Amniotic stem cell (primary cell): Measurements from ENCODE around the gene PTBP1.
"Not testable (repeated sequence)": the region's sequence is repeated elsewhere in the genome, so short reads cannot be mapped to it uniquely, and the experiment has no call there.

ENCODE experiments used
- DNase-seq: peaks from one replicate; lab custom pipeline; 2025; lab: John Stamatoyannopoulos, UW

PTBP1 gene

GRCh38 chr19:829129-829758 lies 32.0 kb downstream of the PTBP1 start:
- no peak for DNase-seq

DNA sequence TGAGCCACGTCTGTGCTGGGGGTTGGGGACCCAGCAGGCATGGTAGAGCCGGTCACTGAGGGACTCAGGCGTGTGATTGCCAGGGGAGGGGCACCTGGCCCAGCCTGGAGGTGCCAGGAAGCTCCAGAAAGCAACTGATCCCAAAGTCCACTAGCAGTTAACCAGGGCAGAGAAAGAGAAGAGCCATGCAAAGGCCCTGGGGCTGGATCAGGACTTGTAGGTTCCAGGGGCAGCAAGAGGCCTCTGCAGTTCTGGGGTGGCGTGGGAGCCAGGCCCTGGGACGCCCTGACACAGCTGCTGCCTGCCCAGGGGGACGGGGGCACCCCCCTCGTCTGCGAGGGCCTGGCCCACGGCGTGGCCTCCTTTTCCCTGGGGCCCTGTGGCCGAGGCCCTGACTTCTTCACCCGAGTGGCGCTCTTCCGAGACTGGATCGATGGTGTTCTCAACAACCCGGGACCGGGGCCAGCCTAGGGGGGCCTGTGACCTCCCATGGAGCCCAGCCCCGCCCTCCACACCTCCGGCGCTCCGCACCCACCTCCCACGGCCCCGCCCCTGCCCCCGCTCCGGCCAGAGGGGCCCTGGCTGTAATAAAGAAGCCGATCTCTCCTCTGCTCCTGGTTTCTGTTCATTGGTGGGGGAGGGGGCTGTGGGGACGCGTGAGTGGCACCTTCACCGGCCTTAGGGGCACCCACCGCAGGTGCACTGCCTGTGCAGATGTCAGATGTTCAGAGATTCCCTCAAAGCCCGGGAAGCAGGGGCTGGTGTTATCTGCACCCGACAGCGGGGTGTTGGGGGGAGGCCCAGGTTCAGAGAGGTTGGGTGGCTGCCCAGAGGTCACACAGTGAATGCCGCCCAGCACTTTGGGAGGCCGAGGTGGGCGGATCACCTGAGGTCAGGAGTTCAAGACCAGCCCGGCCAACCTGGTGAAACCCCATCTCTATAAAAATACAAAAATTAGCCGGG lies 34.4 kb downstream of the PTBP1 start:
- DNase-seq = no peak

- DNase-seq = no peak
Observed at GRCh38 chr19:834216-834615, 37.0 kb downstream of the PTBP1 start.

DNA sequence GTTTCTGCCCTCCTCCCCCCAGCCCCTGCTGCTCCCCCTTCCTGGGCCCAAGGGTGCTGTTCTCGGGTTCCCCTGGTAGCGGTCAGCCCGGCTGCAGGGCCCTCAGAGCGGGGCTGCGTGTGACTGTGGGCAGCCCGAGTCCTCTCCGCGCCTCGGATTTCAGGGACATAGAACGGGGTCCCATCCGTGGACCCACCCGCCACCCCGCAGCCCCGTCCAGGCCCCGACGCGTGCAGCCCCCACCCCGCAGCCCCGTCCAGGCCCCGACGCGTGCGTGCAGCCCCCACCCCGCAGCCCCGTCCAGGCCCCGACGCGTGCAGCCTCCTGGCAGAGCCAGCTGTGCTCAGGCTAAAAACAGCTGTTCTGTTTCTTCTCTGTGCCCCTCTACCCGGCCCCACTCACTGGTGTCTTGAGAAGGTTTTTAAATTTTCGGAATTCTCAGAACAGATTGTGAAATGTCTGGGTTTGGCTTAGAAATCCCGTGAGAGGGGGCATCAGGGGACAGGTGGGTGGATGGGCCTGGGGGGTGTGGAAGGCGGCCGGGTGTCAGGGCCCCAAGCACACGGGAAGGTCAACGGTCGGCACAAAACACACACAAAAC lies 38.1 kb downstream of the PTBP1 start:
- no peak for DNase-seq

- no peak for DNase-seq
Observed at GRCh38 chr19:840519-841206, 43.4 kb downstream of the PTBP1 start, which contains the start of gene PRTN3. PRTN3 (plus strand) TSS chr19:840999; CDS start chr19:841009, 10 bp downstream.

GRCh38 chr19:842802-843179 lies 45.5 kb downstream of the PTBP1 start:
- not testable (repeated sequence) for DNase-seq

DNA sequence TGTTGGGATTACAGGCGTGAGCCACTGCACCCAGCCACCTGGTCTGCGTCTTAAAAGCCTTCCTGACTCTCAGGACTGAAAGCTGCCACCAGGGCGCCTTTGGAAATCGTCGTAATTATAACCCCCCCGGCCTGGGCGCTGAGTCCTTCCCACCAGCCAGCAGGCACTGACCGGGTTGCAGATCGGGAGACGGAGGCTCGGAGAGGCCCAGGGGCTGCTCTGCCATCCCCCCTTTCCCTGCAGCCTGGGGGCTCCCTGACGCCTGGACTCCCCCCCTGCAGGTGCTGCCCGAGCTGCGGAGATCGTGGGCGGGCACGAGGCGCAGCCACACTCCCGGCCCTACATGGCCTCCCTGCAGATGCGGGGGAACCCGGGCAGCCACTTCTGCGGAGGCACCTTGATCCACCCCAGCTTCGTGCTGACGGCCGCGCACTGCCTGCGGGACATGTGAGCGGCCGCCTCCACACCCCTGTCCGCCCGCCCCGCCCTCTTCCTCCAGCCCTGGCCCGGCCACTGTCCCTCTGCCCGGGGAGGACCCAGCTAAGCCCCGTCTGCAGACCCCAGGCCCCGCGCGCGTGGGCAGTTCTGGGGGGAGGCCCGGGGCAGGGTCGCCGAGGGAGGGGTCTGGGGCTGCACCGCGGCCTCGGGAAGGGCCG lies 46.1 kb downstream of the PTBP1 start:
- DNase-seq = no peak

DNA sequence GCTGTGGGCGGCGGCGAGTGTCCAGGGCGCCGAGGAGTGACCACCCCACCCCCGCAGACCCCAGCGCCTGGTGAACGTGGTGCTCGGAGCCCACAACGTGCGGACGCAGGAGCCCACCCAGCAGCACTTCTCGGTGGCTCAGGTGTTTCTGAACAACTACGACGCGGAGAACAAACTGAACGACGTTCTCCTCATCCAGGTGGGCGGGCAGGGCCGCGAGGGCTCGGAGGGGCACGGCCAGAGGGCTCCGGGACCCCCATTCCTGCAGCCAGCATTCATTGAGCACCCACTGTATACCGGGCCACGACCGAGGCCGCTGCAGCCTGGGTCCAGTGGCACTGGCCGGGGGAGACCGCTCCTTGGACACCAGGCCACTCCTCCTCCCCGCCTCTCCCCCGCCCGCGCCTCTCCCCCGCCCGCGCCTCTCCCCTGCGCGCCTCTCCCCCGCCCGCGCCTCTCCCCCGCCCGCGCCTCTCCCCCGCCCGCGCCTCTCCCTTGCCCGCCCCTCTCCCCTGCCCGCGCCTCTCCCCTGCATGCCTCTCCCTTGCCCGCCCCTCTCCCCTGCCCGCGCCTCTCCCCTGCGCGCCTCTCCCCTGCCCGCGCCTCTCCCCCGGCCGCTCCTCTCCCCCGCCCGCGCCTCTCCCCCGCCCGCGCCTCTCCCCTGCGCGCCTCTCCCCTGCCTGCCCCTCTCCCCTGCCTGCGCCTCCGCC lies 46.7 kb downstream of the PTBP1 start:
- no peak for DNase-seq

- DNase-seq = no peak
Observed at GRCh38 chr19:844546-844971, 47.3 kb downstream of the PTBP1 start.

DNA sequence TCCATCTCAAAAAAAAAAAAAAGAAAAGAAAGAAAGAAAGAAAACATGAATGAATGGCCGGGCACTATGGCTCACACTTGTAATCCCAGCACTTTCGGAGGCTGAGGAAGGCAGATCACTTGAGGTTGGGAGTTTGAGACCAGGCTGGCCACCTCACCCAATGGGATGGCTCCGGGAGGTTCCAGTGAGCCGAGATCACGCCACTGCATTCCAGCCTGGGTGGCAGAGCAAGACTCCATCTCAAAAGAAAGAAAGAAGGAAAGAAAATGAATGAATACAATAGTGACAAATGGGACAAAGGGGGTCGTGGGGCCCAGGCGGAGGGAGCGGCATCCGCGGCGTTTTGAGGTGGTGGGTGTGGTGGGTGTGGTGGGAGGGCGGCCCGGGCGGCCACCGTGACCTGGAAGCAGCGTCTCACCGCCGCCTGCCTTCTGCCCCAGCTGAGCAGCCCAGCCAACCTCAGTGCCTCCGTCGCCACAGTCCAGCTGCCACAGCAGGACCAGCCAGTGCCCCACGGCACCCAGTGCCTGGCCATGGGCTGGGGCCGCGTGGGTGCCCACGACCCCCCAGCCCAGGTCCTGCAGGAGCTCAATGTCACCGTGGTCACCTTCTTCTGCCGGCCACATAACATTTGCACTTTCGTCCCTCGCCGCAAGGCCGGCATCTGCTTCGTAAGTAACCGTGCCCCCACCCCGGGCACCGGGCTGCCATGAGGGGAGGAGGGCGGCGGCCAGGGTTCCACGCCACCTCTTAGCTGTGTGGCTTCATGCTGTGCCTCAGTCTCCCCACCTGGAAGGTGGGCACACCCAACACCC lies 48.7 kb downstream of the PTBP1 start:
- DNase-seq = no peak

DNA sequence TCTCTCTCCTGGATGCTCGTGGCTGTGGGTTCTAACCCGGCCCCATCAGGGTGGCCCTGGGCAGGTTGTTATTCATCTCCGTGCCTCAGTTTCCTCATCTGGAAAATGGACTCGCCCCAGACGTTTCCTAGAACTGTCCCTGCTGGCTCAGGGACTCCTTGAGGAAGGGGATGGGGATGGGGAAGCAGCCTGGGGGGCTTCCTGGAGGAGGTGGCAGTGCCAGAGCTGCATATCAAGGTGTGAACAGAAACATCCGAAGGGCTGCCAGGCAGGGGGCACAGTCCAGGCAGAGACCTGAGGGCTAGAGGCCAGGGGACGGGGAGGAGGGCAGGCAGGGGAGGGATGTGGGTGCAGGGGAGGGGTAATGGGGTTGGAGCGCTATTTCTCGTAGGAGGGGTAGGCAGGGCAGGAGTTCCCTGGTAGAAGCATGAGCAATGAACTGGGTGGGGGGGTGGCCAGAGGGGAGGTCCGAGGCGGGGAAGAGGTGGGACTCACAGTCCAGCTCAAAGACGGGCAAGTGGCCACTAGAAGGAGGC lies 51.2 kb downstream of the PTBP1 start:
- no peak for DNase-seq

DNA sequence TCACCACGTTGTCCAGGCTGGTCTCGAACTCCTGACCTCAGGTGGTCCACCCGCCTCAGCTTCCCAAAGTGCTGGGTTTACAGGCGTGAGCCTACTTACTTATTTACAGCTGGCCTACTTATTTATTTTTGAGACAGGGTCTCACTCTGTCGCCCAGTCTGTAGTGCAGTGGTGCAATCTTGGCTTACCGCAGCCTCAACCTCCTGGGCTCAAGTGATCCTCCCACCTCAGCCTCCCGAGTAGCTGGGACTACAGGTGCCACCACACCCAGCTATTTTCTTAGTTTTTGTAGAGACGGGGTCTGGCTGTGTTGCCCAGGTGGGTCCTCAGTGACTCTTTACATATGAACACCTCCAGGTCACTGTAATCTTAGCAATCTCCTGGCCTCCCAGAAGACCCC lies 51.9 kb downstream of the PTBP1 start:
- not testable (repeated sequence) for DNase-seq

GRCh38 chr19:850221-850978 lies 53.1 kb downstream of the PTBP1 start:
- no peak for DNase-seq

GRCh38 chr19:850979-851335 lies 53.7 kb downstream of the PTBP1 start:
- DNase-seq = no peak

- DNase-seq = no peak
Observed at GRCh38 chr19:852136-853013, 55.1 kb downstream of the PTBP1 start, which contains the start of gene ELANE. ELANE (plus strand) TSS chr19:852303; CDS start chr19:852329, 26 bp downstream.

- DNase-seq = no peak
Observed at GRCh38 chr19:853014-853585, 55.8 kb downstream of the PTBP1 start.

DNA sequence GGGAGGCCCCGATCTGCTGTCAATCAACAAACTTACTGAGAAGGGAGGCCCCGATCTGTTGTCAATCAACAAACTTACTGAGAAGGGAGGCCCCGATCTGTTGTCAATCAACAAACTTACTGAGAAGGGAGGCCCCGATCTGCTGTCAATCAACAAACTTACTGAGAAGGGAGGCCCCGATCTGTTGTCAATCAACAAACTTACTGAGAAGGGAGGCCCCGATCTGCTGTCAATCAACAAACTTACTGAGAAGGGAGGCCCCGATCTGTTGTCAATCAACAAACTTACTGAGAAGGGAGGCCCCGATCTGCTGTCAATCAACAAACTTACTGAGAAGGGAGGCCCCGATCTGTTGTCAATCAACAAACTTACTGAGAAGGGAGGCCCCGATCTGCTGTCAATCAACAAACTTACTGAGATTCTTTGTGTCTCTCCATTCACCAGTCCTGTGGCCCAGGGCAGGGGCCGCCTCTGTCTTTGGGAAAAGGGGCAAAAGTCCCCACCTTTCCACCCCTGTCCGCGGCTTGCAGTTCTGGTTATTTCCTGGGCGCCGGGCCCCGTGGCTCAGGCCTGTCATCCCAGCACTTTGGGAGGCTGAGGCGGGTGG lies 56.5 kb downstream of the PTBP1 start:
- DNase-seq = not testable (repeated sequence)
